RWPE2 (cell line): ENCODE data around the gene OR10T2.

ENCODE experiments used
- ATAC-seq: fragments of 200-7000 bp; cut with Tn5 transposase; 3 replicates; pipeline ENCODE4 v1.9.1; 2021; ENCODE audit warnings: low read depth
- DNase-seq: peaks from one replicate; pipeline ENCODE4 v3.0.0-alpha.2; 2020; ENCODE audit warnings: low spot score
- H3K27ac ChIP-seq: fragments of 450-650 bp; 2 replicates; pipeline ENCODE4 v1.5.1; 2017; ENCODE audit warnings: mild to moderate bottlenecking; ENCODE audit not compliant: poor library complexity, severe bottlenecking
- H3K27me3 ChIP-seq: fragments of 250-450 bp; sonication (Bioruptor Pico); 2 replicates; pipeline ENCODE4 v1.5.1; 2021; ENCODE audit warnings: mild to moderate bottlenecking, moderate library complexity; ENCODE audit not compliant: insufficient read depth, poor library complexity, severe bottlenecking
- H3K36me3 ChIP-seq: fragments of 250-450 bp; sonication (Bioruptor Pico); 2 replicates; pipeline ENCODE4 v1.5.1; 2020; ENCODE audit warnings: low read depth, mild to moderate bottlenecking, moderate library complexity
- H3K4me1 ChIP-seq: fragments of 250-450 bp; sonication (Bioruptor Pico); 2 replicates; pipeline ENCODE4 v1.5.1; 2021; ENCODE audit warnings: mild to moderate bottlenecking, moderate library complexity; ENCODE audit not compliant: insufficient read depth, poor library complexity, severe bottlenecking
- H3K4me3 ChIP-seq: fragments of 250-450 bp; sonication (Bioruptor Pico); 2 replicates; pipeline ENCODE4 v1.5.1; 2021; ENCODE audit warnings: mild to moderate bottlenecking, moderate library complexity; ENCODE audit not compliant: severe bottlenecking
- H3K9me3 ChIP-seq: fragments of 250-450 bp; sonication (Bioruptor Pico); 2 replicates; pipeline ENCODE4 v1.5.1; 2021; ENCODE audit warnings: mild to moderate bottlenecking, moderate library complexity; ENCODE audit not compliant: severe bottlenecking
- TF ChIP-seq, protein P1 (sequence below): fragments of 450-650 bp; IDR thresholded peaks from one replicate; pipeline ENCODE4 v1.5.1; 2017; ENCODE audit warnings: mild to moderate bottlenecking, moderate library complexity; ENCODE audit not compliant: poor library complexity, severe bottlenecking

The OR10T2 gene

DNA sequence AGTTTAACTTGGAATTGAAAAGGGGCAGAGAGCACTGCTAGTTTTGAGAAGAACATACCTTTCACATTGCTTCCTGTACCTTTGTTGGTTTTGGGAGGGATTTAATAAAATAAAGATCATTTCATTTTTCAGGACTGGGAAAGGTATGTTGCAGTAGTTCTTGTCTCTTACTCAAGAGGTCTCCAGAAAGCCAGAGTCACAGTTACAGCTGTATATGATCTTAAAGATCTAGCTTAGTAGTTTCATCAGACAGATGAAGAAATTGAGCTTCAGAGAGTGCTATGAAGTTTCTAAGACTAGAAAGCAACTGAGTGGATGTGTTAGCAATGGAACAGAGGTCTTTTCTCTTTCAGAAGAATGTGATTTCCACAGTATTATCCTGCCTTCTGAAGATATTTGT lies 25.8 kb upstream of the OR10T2 start:
- Histone ChIP-seq H3K4me3 (no peak overlapping the region), H3K9me3 (no peaks in the 10 kb centered on the region), H3K27ac (no peak overlapping the region), H3K36me3 (no peaks in the 10 kb centered on the region), H3K4me1 (no peaks in the 10 kb centered on the region), H3K27me3 (peaks cover 6% of the 10 kb centered on the region)
- TF ChIP-seq, protein P1, sequence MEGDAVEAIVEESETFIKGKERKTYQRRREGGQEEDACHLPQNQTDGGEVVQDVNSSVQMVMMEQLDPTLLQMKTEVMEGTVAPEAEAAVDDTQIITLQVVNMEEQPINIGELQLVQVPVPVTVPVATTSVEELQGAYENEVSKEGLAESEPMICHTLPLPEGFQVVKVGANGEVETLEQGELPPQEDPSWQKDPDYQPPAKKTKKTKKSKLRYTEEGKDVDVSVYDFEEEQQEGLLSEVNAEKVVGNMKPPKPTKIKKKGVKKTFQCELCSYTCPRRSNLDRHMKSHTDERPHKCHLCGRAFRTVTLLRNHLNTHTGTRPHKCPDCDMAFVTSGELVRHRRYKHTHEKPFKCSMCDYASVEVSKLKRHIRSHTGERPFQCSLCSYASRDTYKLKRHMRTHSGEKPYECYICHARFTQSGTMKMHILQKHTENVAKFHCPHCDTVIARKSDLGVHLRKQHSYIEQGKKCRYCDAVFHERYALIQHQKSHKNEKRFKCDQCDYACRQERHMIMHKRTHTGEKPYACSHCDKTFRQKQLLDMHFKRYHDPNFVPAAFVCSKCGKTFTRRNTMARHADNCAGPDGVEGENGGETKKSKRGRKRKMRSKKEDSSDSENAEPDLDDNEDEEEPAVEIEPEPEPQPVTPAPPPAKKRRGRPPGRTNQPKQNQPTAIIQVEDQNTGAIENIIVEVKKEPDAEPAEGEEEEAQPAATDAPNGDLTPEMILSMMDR, result no peak
- no peak for ATAC-seq
- no peak for DNase-seq

DNA sequence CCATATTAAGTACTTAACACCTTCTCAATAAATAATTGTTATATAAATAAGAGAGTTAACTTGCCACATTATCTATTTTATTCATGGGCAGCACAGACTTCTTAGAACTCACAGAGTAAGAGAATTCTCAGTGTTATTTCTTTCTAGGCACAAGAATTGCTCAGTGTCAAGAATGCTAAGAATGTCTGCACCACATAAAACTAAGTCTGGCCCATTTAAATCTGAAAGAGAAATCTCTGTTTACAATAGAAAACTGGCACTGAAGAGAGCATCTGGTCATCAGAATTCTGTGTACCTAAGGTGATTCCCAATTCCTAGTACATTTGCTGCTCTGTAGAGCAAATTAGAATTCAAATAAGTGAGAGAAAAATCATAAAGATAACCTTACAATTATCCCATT lies 22.9 kb upstream of the OR10T2 start:
- Histone ChIP-seq H3K27ac (no peak overlapping the region), H3K36me3 (no peaks in the 10 kb centered on the region), H3K4me1 (no peaks in the 10 kb centered on the region), H3K9me3 (no peaks in the 10 kb centered on the region), H3K4me3 (no peak overlapping the region), H3K27me3 (peaks cover 6% of the 10 kb centered on the region)
- DNase-seq (no peak), ATAC-seq (no peak)
- TF ChIP-seq, protein P1, result no peak

DNA sequence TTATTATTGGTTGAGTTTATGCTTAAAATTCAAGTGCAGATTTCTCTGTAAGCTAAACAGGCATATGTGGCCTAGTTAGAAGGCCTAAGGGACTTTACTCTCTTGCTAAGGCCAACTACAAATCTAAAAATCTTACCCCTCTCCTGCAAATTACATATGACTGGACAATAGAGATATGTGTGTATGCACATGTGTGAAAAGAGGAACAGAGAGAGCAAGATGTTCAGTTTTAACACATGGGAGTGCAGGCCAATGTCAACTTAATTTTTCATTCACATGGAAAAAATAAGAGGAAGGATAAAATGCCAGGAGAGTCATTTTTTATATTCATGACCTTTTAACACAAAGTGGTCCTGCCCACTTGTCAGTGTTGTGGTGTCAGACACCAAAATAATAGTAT lies 18.3 kb upstream of the OR10T2 start:
- H3K9me3 ChIP-seq, result no peaks in the 10 kb centered on the region
- DNase-seq, result no peak
- no peak for ATAC-seq
- peaks cover 3% of the 10 kb centered on the region for H3K27me3 ChIP-seq
- no peak overlapping the region for H3K4me3 ChIP-seq
- H3K36me3 ChIP-seq, result no peaks in the 10 kb centered on the region
- TF ChIP-seq, protein P1, result no peak
- H3K27ac ChIP-seq, result no peak overlapping the region
- no peaks in the 10 kb centered on the region for H3K4me1 ChIP-seq

DNA sequence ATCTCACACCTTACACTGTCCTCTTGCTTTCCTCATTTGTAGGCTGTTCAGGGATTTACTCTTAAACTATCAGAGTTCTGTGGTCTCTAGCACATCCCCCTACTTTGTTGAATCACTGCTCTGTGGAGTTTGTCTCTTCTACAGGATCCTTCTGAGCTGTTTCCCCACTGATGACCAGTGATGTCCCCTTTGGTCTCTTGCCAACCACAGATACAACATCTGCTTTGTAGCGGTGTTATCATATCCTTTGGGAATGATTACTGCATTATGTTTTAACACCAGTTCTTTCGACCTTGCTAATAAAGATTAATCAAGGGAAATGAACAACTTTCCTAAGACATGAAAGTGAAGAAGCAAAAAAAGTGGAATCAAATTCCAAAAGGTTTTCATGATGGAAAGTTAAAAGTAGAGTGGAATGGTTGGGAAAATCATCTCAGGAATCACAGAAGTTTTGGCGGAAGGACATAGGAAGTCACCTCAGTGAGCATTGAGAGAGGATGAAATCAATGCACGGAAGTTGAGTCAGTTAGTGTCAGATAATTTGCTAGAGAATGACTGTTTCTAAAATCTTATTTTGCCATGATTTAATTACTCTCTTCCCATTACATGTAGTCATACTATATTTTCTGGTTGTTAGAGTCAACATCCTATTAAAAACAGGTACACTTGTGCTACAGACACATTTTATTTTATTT lies 15.5 kb upstream of the OR10T2 start:
- ATAC-seq (no peak), DNase-seq (no peak)
- Histone ChIP-seq H3K4me3 (no peak overlapping the region), H3K36me3 (no peaks in the 10 kb centered on the region), H3K4me1 (no peaks in the 10 kb centered on the region), H3K9me3 (no peaks in the 10 kb centered on the region), H3K27ac (no peak overlapping the region), H3K27me3 (peaks cover 3% of the 10 kb centered on the region)
- TF ChIP-seq, protein P1, result no peak

DNA sequence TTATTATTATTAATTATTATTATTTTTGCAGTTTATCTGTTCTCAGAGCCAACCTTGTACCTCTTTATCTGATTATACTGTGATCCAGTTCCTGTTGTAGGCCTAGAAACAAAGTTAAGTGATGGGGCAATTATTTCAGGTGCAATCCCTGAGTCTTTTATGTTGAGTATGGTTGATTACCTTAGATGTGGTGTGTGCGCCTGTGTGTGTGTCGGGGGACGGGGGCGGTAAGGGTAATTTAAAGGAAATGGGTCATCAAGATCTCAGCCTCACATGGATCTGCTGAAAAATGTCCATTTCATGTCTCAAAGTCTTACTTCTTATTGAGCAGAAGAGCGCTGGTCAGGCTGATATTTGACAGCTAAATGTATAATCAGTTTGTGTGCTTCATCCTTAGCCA lies 7.8 kb upstream of the OR10T2 start:
- ATAC-seq (no peak), DNase-seq (no peak)
- Histone ChIP-seq H3K27me3 (peaks cover 7% of the 10 kb centered on the region), H3K4me1 (no peaks in the 10 kb centered on the region), H3K4me3 (no peak overlapping the region), H3K9me3 (no peaks in the 10 kb centered on the region), H3K36me3 (no peaks in the 10 kb centered on the region), H3K27ac (no peak overlapping the region)
- TF ChIP-seq, protein P1, result no peak
